GM21447 (cell line): ENCODE data around the gene SHD.

Source experiments
- ATAC-seq: cut with Tn5 transposase; IDR thresholded peaks from one replicate; pipeline ENCODE4 v1.9.1; 2021; ENCODE audit not compliant: unreplicated experiment

SHD gene

DNA sequence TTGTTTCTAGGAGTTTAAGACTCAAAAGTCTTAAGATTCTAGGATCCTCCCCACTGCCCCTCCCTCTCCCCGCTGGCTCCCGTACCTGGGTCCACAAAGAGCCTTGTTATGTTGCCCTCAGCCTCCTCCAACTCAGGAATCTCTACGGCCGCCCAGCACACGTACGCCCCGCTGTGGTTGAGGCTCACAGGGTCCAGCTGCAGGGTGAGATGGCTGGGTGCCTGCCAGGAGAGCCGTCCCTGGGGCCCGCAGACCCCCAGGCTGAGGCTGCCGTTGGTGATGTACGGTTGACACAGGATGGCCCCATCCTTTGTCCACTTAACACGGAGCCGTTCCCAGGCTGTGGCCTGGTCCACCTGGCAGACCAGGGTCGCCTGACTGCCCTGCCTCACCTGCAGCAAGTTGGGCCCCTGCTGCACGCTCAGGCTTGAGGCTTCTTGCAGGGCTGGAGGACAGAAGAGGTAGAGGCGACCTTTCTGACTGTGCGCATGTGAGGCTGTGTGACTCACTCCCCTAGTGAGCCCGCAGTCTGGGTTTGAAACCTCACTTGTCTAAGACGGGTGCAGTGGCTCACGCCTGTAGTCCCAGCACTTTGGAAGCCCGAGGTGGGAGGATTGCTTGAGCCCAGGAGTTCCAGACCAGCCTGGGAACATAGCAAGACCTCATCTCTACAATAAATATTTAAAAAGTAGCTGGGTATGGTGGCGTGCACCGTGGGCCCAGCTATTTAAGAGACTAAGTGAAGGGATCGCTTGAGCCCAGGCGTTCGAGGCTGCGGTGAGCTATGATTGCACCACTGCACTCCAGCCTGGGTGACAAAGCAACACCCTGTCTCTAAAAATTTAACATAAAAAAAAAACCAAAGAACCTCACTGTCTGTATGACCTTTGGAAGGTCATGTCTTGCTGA lies 19.1 kb downstream of the SHD start:
- no peak for ATAC-seq

DNA sequence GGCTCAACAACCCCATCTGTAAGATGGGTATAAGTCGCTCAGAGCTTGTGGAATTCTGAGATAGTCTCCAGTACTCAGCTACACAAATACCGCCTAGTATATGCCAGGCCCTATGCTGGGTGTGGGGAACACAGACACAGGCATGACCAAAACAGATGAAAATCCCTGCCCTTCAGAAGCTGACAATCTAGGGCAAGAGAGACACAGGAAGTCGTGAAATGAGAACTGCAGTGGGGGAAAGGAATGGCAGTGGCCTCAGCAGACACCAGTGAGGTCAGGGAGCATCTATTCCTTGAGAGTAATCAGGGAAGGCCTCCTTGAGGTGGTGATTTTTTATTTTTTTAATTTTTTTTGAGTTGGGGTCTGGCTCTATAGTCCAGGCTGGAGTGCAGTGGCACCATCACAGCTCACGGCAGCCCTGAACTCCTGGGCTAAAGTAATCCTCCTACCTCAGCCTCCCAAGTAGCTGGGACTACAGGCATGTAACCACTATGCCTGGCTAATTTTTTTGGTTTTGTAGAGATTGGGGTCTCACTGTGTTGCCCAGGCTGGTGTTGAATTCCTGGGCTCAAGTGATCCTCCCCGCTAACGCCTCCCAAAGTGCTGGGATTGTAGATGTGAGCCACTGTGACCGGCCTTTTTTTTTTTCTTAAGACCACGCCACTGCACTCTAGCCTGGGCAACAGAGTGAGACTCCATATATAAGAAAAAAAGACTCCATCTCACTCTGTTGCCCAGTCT lies 19.9 kb downstream of the SHD start:
- no peak for ATAC-seq

DNA sequence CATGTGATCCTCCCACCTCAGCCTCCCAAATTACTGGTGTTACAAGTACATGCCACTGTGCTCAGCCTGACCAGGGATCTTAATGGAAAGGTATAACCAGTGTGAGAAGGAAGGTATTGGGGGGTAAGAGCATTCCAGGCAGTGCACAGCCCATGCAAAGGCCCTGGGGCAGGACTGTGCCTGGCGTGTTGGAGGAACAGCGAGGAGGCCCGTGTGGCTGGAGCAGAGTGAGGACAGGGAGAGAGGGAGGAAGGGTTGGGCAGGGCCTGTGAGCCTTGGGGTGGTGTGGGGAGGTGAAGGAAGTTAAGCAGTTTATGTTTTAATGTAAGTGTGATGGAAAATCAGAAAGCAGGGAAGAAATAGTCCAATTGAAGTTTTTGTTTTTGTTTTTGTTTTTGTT lies 21.5 kb downstream of the SHD start:
- ATAC-seq: no peak

DNA sequence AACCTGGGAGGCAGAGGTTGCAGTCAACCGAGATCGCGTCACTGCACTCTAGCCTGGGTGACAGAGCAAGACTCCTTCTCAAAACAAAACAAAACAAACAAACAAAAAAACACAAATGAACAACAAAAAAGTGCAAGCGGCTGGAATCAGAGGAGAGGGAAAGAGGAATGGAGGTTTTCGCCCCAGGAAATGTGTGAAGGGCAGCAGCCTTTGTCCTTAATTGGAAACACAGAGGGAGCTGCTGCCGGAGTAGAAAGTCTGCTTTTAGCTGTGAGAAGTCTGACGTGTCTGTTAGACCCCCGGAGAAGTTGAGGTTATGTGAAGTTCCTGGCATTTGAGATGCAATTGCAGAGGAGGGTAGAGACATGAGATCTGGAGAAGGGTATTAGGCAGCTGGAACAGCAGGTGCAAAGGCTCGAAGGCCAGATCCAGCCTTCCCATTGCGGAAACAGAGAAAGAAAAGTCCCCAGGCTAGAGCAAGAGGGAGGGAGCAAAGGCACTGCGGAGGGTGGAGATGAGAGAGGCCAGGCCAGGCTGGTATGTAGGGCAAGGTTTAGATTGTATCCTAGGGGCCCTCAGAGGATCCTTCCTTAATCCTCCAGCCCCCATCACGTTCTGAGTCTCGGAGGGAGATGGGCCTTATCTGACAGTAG lies 22.6 kb downstream of the SHD start:
- ATAC-seq: no peak

GRCh38 chr19:4302243-4302640 lies 23.2 kb downstream of the SHD start, which contains the start of gene TMIGD2:
TSS of gene TMIGD2 (minus strand) at chr19:4302389. CDS start at chr19:4302385, 4 bp downstream.
- no peak for ATAC-seq

DNA sequence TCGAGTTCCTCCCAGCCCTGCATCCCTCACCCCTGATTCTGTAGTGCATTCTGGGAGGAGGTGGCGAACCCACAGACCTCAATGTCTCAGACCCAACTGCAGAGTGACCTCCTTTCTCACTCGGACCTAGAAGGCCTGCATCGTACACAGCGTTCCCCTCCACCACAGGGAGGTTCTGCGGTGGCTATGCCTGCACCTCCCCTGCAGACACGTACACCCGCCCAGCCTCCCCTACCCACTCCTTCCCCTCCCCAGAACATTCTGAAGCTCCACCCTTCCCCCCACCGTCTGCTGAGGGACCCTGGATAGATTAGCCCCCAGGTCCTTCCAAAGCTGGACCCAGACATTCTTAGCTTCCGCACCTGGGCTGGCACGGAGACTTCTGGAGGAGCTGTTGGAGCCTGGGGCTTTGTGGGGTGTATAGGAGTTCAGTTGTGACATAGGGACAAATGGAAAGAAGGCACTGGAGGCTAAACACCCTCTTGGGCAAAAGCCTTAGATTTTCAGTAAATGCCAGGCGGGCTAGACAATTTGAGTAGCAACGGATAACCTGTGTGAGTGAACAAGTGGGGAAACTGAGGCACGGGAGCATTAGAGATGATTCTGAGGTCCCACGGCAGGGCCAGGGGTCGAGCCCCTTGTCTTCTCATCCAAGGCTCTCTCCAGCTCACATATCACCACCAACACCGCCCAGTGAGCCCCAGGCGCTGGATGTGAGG lies 24.9 kb downstream of the SHD start:
- ATAC-seq: no peak

GRCh38 chr19:4304538-4305256 lies 25.6 kb downstream of the SHD start, which contains the start of gene FSD1:
TSS of gene FSD1 (plus strand) at chr19:4304598. CDS start at chr19:4304747, 149 bp downstream.
- ATAC-seq: no peak

DNA sequence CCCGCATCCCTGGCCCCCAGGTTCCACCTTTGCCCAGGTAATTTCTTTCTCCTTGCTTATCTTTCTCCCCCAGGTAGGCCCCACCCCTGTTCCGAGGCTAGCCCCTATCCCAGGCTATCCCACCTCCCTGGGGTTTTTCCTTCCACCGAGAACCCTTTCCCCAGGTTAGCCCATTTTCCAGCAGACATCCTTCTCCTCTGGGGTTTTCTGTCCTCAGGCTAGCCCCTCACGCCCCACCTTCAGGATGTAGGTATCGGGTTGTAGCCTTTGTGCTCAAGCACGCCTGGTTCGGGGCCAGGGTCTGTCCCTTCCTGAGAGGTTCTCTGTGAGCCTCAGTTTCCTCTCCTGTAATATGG lies 26.2 kb downstream of the SHD start:
- ATAC-seq: no peak

DNA sequence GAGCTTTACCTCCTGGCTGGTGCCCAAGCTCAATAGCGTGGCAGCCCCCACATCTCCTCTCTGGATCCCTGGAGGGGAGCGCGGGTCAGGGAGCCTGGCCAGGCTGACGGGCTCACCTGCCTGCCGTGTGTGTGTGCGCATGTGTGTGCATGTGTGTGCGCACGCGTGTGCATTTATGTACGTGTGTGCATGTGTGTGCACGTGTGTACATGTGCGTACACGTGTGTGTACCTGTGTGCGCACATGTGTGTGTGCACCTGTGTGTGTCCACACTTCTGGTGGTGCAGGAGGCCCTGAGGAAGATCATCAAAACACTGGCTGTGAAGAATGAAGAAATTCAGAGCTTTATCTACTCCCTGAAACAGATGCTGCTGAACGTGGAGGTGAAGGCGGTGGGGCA lies 26.6 kb downstream of the SHD start:
- no peak for ATAC-seq

DNA sequence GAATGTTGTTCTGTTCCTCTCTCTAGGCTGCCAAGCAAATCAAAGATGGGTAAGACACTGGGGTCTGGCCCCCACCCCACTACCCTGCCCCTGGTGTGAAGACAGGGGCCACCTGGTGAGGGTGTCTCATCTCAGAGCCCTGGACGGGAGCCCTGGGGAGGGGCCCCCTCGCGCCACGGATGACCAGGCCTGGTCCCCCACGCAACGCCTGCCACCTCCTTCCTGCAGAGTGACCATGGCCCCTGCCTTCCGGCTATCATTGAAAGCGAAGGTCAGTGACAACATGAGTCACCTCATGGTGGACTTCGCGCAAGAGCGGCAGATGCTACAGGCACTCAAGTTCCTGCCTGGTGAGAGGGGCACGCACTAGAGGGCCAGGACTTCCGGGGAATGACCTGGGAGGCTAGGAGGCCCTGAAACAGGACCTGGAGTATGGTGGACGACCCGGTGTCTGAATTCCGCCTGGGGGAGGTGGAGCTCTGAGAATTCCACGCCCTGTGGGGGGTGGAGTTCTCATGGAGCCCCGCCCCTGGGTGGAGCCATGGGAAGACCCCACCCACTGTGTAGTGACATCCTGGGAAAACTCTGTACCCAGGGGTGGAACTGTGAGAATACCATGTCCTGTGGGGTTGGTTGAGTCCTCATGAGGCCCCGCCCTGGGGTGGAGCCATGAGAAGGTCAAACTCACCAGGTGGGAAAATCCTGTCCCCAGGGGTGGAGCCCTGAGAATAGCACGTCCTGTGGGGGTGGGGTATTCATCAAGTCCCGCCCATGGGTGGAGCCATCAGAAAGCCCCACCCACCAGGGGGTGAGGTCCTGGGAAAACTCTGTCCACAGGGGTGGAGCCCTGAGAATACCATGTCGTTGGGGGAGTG lies 31.4 kb downstream of the SHD start:
- ATAC-seq: no peak

GRCh38 chr19:4313847-4314490 lies 34.9 kb downstream of the SHD start:
- ATAC-seq: no peak

GRCh38 chr19:4316956-4317355 lies 37.9 kb downstream of the SHD start:
- no peak for ATAC-seq

GRCh38 chr19:4318460-4318859 lies 39.4 kb downstream of the SHD start:
- ATAC-seq: no peak

DNA sequence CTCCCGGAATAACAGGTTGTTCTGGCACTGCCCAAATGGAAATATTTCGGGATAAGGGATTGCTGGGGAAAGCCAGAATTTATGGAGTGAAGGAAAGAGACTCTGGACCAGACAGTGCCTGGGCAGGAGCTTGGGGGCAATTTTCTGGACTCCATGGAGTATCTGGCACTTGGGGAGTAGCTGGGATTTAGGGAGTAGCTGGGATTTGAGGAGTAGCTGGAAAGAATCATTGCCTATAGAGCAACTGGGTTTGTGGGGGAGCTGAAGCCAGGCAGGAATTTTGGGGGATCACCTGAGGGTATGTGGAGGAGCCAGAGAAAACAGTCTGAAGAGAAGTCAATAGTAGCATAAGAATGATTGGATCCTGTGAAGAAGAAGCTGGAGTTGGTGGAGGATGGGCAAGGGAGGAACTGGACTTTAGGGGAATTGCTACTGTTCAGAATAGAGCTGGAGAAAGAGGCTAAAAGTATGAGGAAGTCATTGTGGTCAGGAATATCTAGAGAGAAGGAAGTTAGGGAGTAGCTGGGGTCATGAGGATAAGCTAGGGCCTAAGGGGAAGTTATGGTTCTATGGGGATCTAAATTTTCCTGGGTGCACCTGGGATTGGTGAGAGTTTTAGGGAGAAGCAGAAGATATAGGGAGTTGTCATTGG lies 40.1 kb downstream of the SHD start:
- ATAC-seq: no peak

- no peak for ATAC-seq
Observed at GRCh38 chr19:4320419-4320818, 41.4 kb downstream of the SHD start.

DNA sequence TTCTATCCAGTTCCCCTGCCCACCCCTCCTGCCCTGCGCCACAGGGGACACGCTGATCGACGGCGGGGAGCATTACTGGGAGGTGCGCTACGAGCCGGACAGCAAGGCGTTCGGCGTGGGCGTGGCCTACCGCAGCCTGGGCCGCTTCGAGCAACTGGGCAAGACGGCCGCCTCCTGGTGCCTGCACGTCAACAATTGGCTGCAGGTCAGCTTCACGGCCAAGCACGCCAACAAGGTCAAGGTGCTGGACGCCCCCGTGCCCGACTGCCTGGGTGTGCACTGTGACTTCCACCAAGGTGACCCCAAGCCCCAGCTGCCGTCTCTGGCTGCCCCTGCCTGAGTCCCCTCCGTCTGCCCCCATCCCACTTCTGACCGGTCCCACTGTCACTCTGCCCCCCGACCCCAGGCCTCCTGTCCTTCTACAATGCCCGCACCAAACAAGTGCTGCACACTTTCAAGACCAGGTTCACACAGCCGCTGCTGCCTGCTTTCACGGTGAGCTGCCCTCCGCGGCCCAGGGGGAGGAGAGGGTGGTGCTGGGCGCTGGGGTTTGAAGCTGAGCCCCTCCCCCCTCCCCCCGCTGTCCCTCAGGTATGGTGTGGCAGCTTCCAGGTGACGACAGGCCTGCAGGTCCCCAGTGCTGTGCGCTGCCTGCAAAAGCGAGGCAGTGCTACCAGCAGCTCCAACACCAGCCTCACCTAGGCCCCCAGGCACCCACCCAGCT lies 44.0 kb downstream of the SHD start:
- ATAC-seq: no peak

GRCh38 chr19:4323692-4324091 lies 44.6 kb downstream of the SHD start:
- ATAC-seq: no peak

- no peak for ATAC-seq
Observed at GRCh38 chr19:4324228-4324627, 45.2 kb downstream of the SHD start.
